ENCODE measurements around the gene MBOAT7.
A peak's percentile ranks its signal among the peaks of the same experiment; 100 is the strongest.
"Not testable (repeated sequence)": the region's sequence is repeated elsewhere in the genome, so short reads cannot be mapped to it uniquely, and the experiment has no call there.

The MBOAT7 gene, protein sequence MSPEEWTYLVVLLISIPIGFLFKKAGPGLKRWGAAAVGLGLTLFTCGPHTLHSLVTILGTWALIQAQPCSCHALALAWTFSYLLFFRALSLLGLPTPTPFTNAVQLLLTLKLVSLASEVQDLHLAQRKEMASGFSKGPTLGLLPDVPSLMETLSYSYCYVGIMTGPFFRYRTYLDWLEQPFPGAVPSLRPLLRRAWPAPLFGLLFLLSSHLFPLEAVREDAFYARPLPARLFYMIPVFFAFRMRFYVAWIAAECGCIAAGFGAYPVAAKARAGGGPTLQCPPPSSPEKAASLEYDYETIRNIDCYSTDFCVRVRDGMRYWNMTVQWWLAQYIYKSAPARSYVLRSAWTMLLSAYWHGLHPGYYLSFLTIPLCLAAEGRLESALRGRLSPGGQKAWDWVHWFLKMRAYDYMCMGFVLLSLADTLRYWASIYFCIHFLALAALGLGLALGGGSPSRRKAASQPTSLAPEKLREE

DNA sequence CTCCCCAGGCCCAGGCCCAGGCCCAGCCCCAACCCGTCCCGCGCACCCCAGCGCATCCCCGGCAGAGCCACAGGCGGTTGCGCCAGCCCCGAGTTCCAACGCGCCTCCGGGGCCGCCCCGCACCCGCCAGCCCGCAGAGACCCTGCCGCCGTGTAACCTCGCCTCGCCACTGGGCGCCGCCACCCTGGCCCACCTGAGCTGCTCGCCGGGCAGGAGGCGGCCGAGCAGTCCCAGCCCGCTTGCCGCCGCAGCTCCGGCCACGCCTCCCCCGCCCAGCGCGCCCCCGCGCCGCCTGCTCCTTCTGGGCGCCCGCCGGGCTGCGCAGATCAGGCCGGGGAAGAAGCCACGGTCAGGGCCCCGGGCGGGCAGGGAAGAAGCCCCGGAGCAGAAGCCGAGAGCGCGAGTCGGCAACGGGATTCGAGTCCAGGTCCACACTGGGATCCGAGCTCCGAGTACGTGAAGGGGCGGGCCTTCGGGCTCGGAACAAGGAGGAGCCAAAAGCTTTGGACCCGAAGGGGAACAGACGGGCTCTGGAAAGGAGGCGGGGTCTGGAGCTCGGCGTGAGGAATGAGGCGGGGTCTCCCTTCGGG, at the start of gene MBOAT7:
Gene MBOAT7 (minus strand): TSS at position 436 of the 590 bp plus-strand sequence. CDS start 1,072 bp downstream, outside the sequence.
- DNase-seq = no peak

DNA sequence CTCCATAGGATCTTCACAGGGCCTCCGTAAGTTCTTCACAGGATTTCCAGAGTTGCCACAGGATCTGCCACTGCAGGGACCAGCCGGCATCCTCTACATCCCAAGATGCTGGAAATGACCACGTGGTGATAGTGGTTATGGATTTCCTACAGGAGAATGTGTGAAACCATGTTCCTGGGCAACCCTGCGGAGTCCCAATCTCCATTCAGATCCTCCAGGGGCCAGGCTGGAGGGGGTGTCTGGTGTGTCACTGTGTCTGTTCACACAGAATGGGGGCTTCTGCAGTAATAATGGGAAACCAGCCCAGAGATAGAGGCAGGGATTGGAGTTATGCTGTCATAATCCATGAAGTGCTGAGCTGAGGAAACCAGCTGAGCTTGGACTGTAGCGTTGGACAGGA, 44.6 kb upstream of the MBOAT7 start:
- DNase-seq = no peak

DNA sequence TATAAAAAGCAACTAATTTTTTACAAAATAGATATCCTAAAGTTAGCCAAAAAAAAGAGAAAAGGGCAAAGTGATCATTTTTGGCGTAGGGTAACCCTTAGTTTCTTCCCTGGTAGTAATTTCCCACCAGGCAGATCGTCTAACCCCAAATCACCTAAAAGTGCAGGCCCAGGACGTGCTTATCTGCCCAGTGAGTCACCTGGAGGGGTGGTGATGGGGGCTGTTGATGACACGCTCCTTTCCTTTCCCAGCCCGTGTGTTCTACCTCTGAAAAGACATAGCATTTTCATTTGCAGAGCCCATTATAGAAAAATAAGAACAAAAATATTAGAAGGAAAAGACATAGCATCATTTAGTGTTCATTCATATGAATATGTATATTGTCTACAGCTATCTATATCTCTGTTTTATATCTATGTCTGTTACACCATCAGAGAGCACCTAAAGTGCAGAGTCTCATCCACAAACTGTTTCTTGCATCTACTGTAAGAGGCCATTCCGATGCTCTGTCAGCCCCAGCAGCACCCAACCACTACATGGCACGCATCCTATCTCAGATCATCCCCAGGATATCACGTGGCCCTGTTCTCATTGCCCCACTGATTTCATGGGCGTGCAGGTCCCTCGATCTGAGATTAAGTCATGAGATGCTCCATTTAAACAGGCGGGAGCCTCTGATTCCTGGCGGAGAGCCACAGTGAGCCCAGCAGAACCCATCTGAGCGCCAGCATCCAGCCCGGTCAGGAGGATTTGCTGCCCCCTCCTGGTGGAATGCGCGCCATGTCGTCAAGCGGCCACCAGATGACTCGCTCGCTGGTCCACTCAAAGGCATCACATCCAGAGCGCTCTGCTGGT, 41.9 kb upstream of the MBOAT7 start:
- peak; percentile 91 to 97 for DNase-seq

DNA sequence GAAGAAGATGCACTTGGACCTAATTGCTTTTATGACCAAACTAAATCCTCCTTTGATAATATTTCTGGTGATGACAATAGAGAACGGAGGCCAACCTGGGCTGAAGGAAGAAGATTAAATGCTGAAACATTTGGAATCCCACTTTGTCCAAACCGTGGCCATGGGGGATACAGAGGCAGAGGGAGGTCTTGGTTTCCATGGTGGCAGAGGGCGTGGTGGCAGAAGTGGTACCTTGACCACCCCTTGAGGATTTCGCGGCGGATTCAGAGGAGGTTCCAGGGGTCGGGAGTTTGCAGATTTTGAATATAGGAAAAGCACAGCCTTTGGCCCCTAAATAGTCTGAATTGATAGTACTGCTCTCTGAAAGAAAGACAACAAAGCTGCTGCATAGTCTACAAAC, 40.7 kb upstream of the MBOAT7 start:
- no peak for DNase-seq

DNA sequence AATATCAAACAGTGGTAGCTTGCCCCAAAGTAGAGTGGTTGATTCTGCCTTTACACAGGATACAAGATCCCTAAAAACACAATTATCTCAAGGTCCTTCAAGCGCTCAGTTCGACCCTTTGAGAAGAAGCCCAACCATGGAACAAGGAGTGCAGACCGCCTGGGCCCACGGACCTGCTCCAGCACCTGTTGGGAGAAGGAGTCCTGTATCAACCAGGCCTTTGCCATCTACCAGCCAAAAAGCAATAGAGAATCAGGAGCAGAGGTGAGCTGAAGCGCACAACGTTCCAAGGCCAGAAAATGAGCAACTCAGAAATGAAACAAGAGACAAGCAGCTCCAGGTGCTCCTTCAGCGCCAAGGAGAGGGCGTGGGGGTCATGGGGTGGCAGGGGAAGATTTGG, 39.8 kb upstream of the MBOAT7 start:
- DNase-seq = no peak

DNA sequence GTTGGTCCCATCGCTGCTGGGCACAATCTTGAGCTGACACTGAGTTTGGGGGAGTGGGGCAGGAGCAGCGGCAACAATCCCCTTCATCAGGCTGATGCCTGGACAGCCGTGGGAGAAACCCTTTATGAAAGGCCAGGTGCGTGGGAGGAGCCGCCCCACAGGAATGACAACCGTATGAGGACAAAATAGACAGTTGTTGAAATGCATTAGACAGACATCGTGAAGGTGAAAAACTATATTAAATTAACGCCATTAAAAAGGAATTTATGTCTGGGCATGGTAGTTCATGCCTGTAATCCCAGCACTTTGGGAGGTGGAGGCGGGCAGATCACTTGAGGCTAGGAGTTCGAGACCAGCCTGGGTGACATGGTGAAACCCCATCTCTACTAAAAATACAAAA, 35.2 kb upstream of the MBOAT7 start:
- not testable (repeated sequence) for DNase-seq

DNA sequence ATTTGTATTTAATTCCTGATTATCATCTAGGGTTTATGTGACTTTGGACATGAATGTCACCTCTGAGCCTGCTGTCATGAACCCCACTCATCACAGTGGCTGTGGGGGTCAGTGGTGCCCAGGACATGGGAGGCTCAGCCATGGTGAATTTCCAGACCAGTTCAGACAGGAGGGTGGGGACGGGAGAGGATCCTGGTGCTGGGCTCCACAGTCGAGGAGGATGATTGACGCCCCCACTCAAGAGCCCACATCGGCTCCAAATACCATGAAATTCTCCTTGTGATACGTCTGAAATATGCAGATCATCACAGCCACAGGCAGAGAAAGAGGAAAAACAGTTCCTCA, 34.5 kb upstream of the MBOAT7 start:
- DNase-seq = not testable (repeated sequence)

DNA sequence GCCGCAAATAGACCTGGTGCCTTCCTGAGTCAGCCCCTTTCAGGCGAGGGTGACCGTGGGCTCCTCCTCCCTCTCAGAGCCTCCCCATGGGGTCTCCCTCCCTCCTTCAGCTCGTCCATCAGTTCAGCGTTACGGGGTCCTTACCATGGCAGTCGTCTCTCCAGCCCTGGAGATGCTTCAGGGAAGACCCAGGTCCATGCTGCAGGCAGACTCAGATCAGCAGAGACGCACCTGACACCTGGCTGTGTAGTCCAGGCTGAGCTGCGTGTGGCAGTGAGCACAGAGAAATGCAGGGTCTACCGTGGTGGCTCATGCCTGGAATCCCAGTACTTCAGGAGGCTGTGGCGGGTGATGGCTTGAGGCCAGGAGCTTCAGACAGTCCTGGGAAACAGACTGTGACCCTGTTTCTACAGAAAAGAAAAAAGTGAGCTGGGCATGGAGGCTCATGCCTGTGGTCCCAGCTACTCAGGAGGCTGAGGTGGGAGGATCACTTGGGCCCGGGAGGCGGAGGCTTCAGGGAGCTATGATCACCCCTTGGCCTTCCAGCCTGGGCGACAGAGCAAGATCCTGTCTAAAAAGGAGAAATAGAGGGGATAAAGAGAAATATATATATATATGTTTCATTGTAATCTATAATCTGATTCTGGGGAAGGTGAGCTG, 34.0 kb upstream of the MBOAT7 start:
- not testable (repeated sequence) for DNase-seq

DNA sequence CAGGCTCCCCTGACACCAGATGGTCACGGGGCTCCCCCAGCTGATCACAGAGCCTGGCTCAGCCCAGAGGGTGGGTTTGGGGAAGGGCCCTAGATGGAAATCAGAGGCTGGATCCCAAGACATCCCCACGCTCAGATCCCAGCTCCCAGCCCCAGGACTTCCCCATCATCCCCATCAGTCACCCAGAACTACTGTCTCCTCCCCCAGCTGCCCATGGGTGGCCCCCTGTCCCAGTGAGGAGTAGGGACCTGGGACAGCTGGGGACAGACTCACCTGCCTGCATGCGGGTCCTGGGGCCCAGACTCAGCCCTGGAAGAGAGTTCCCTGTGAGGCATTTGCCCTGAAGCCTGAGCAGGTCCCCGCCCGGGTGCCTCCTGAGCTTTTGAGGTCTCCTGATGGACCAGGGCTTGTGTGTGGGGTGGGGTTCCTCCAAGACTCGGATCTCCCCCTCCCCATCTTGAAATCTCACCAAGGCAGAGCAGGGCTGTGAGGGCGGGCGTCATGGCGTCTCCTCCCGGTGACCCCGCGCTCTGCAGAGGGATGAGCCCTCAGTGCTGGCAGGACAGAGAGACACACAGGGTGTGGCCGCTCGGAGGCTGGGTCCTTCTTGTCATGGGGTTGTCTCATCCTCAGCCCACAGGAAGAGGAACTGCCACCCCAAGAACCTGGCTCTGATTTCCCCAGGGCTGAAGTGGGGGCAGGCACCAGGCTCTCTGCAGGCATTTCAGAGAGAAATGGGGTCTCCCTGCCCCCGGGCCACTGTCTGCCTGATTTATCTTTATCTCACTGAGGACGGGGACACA, 33.3 kb upstream of the MBOAT7 start, which contains the start of gene LILRB3:
Gene LILRB3 (minus strand): TSS at position 534 of the 803 bp plus-strand sequence. CDS start 31 bp downstream, at position 503.
- DNase-seq = not testable (repeated sequence)

DNA sequence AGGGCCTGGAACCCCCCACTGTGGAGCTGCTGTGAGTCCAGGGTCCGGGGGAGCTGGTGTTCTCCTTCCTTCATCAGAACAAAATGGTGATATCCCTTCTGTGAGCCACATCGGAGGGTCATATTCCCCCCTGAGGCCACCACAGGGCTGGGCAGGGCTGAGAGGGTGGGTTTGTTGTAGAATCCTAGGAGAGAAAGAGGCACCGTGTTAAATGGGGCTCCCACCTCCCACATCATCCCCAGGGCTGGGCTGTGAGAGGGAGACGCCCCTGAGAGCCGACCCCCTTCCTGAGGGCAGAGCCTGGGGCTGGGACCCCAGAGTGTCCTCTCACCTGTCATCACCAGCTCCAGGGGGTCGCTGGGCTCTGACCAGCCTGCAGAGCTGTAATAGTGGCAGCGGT, 32.6 kb upstream of the MBOAT7 start:
- DNase-seq = not testable (repeated sequence)

DNA sequence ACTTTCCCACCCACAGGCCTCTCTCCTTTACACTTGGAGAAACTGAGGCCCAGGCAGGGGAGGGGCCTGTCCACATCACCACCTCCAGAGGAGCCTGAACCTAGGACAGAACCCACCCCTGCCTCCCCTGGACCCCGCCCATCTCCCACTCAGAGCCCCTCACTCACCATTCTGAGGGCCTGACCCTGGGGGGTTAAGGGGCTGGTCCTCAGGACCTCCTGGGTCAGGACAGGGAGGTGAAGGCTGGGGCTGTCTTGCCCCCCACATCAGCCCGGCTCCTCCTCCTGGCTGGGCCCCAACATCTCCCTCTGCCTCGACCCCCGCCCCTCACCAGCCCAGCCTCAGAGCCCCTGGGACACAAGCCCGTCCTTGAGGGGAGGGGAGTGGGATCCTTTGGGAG, 30.3 kb upstream of the MBOAT7 start:
- DNase-seq = not testable (repeated sequence)

DNA sequence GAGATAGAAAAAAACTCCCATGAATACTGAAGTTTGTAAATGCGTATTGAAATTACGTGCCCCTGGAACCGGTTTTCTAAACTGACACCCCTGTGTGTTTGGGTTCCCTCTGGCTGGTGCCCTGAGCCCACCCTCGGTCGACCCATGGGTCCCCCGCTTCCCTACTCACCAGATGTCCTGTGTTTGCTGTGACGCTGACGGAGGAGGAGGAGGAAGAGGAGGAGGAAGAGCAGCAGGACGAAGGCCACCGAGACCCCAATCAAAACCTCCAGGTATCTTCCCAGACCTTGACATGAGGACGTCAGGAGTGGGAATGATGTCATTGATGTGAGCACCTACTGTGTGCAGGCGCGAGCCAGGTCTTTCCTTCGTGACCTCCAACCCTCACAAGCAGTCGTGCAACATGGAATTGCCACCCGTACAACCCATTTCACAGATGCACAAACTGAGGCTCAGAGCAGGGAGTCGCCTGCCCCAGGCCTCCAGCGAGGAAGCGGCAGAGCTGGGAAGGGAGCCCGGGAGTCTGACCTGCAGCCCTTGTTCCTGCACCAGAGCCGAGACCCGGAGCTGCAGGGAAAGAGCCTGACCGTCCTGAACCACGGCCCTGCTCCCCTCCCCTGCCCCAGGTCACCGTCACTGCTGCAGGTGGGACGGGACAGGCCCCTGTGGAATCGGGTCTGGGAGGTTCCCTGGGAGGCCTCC, 29.7 kb upstream of the MBOAT7 start:
- DNase-seq = no peak

DNA sequence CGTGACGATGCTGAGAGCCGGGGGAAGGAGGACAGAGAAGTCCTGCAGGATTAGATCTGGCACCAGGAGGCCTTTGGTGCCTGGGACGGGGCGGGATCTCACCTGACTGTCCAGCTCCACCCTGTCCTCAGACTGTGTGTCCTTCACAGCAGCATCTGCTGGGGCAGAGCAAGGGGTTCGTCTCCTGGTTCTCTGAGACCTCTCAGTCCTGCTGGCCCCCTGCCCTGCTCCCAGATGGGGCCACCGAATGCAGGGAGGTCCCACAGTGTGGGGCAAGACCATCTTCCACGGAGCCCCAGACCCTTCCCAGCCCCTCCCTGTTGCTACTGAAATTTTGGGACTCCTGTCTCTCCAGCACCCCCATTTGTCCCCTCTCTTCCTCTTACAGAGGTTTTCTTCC, 28.9 kb upstream of the MBOAT7 start:
- no peak for DNase-seq

DNA sequence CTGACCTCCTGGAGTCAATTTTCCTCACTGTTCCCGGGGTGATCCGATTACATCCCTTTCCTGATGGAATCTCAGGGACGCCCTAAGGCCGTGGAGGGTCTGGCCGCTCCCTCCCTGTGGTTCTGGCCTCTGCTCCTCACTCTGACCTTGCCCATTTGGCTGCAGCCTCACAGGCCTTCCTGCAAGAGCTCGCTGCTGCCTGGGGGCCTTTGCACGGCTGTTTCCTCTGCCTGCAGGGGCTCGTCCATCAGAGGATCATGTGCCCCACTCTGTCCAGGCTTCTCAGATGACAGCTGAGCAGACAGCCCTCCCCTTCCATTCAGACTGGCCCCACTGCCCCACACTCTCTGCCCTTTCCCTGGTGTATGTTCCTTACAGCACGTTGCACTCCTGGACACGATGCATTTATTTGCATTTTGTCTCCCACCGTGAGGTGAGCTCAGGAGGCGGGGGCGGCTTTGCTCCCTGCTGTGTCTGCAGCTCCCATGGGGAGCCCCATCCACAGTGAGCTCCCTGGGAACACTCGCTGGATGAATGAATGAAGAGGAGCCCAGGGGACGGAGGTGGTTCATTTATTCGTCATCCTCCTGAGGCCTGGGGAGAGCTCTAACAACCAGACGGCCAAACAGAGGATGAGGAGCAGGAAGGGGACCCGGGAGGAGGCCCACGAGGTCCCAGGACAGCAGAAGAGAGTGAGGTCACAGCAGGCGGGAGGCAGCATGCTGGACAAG, 28.3 kb upstream of the MBOAT7 start:
- DNase-seq = not testable (repeated sequence)

DNA sequence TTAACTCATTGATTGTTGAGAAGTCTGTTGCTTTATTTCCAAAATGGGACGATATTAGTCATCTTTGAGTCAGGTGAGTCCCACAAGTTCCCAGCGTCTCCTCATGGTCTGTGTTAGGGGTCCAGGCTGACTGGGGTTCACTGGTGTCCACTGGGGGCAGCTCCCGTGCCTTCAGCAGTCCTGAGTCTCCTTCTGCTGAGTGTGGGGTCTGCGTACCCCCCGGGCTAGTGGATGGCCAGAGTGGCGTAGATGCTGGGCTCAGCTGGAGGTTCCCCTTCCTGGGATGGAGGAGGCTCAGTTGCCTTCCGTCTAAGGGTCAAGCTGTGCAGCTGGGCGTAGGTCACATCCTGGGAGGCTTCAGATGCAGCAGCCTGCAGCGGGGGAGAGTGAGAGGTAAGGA, 27.5 kb upstream of the MBOAT7 start:
- no peak for DNase-seq

DNA sequence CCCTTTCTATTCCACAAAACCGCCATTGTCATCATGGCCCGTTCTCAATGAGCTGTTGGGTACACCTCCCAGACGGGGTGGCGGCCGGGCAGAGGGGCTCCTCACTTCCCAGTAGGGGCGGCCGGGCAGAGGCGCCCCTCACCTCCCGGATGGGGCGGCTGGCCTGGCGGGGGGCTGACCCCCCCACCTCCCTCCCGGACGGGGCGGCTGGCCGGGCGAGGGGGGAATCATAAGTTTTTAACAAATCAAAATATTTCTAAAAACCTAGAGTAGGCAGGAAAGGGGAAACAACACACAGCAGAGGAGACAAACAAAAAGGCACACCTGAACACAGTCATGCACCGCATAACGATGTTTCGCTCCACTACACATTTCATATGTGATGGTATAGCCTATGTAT, 25.4 kb upstream of the MBOAT7 start:
- not testable (repeated sequence) for DNase-seq

DNA sequence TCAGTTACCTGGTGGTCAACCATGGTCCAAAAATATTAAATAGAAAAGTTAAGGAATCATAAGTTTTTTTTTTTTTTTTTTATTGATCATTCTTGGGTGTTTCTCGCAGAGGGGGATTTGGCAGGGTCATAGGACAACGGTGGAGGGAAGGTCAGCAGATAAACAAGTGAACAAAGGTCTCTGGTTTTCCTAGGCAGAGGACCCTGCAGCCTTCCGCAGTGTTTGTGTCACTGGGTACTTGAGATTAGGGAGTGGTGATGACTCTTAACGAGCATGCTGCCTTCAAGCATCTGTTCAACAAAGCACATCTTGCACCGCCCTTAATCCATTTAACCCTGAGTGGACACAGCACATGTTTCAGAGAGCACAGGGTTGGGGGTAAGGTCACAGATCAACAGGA, 24.8 kb upstream of the MBOAT7 start:
- DNase-seq = not testable (repeated sequence)

DNA sequence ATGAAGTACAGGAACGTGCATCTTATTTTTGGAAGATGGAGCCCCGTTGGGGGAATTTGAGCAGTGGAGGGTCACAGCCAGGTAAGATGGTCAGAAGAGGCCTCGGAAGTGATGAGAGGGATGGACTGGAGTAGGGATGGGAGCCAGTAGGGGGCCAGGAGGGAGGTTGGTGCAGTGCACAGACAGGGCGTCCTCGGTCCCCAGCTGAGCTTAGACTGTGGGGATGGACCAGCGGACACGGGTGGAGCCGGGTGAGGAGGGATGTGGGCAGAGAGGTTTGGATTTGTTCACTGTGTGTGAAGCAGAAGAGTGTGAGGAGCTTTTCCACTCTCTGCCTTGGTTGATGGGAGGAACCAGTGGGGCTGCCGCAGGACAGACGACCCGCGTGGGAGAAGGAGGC, 21.9 kb upstream of the MBOAT7 start:
- no peak for DNase-seq

DNA sequence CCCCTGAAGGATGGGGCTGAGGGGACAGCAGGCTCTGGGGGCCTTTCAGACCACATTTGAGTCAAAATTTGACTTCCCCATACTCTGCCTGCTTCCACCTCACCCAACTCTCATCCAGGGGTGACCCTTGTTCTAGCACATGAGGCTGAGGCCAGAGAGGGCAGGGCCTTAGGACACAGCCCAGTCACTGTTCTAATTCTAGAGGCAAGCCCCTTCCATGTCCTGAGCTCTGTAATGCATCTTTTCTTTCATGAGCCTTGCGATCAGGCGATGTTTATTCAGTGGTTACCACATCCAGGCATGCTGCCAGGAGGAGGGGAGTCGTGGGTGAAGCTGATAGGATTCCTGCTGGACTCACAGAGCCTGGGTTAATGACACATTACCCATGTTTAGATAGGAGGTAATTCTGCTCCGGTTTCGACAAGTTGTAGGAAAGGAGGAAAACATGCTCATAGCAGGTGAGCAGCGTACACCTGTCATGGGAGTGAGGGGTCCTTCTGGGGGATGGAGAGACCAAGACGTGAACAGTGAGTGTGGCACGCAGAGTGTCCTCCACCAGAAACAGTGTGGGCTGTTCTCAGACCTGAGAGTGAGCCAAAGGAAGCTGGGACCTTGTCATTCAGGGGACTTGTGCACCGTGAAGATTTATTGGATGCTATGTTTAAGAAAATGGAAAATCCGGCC, 20.6 kb upstream of the MBOAT7 start:
- no peak for DNase-seq
